Right hindlimb (tissue), 1 donor: ENCODE measurements around the gene NFYB.
"Not testable (repeated sequence)": the region's sequence is repeated elsewhere in the genome, so short reads cannot be mapped to it uniquely, and the experiment has no call there.

Experiments
- DNase-seq: peaks from one replicate; pipeline ENCODE4 v3.0.0-alpha.2; 2018

Gene NFYB

DNA sequence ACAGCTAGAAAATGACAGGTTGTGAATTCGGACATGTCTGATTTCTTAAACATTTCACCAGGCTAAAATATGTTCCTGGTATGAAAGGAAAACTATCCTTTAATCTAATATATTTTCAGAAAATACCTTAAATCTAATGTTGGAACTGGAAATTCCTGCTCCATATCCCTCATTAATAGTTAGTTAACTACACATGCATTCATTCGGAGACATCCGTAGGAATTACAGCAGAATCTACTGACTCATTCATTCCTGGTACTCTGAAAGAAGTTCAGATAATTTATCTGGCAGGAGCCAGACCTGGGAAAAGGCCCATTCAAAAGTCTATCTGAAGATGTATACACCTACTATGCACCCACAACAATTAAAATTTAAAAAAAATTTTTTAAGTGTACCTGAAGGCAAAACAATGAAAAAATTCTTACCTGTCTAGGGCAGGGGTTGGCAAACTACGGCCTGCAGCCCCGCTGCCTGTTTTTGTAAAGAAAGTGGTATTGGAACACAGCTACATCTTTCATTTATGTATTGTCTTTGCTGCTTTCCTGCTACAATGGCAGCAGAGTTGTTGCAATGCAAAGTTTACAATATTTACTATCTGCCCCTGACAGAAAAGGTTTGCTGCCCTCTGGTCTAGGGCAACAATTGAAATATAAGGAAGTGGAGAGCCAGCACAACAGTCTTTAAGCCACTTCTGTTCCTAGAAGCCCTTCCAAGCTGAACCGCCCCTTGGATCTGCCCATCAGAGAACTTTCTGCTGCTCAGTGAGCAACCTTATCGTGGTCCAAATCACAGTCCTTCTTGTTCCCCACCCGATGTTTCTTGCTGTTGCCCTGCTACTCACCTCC lies 17.9 kb upstream of the NFYB start:
- DNase-seq = no peak

DNA sequence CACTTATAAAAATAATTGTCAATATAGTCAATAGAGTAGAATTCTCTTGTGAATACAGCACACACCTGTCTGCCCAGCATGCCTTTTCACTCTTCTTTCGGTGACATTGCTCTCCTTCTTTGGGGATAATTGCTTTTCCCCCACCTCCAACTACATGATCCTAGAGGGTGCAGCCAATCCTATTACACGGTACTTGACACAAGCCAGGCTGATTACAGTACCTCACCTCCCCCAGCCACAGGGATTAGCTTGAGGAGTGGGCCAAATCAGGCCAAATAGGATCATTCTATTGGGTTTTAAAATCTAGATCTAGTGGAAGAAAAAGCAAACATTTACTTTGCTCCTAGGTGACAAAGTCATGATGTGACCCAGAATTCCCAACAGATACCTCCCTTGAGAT lies 16.8 kb upstream of the NFYB start:
- DNase-seq = no peak

DNA sequence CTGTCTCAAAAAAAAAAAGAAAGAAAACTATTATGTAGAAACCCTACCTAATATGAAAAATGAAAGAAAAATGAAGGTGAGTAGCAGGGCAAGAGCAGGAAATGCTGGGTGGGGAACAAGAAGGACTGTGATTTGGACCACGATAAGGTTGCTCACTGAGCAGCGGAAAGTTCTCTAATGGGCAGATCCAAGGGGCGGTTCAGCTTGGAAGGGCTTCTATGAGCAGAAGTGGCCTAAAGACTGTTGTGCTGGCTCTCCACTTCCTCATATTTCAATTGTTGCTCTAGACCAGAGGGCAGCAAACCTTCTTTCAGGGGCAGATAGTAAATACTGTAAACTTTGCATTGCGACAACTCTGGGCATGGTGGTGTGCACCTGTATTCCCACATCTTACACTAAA lies 16.3 kb upstream of the NFYB start:
- no peak for DNase-seq

DNA sequence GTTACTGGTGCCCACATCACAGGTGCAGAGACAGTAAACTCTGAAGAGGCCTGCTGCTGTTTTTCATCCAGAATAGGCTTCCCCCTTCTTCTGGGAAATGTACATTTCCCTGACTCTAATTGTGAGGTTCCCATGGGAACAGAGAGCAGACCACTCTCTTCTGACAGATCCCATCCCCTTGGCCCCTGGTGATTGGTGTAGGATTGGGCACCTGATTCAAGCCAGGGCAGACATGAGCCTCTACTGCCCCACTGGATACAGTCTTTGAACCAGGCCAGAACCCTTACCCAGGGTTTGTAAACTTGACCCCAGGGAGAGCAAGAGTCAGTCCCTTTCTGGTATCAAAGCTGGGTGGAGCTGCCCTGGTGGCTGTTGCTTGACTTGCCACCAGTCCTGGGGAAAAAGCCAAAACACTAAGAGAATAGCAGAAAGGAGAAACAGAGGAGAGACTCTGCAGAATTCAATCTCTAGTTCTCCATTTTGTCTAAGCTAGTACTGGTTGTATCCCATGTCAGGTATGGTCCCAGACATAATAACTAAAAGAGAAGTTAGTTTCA lies 14.8 kb upstream of the NFYB start:
- DNase-seq = no peak

DNA sequence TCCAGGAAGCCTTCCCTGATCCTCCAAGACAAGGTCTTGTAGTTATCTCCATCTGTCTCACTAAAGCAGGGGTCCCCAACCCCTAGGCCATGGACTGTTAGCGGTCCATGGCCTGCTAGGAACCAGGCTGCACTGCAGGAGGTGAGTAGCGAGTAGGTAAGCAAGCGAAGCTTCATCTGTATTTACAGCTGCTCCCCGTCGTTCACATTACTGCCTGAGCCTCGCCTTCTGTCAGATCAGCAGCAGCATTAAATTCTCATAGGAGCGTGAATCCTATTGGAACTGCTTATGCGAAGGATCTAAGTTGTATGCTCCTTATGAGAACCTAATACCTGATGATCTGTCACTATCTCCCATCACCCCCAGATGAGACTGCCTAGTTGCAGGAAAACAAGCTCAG lies 12.4 kb upstream of the NFYB start:
- no peak for DNase-seq

DNA sequence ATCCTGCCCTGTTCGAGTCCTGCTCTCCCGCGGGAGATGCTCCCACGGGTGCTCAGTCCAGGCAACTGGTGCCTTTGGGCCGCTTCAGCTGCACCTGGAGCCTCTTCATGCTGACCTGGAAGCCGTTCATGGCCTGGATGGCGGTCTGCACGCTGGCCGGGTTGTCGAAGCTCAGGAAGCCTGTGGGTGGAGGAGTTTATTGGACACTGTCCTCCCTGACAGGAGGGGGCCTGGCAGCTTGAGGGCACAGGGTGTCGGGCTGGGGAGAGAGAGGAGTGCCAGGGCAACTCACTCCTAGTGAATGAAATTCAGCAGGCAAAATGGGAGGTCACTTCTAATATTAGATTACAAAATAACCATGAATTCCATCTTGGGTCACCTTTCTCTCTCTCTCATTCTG lies 9.3 kb upstream of the NFYB start:
- no peak for DNase-seq

DNA sequence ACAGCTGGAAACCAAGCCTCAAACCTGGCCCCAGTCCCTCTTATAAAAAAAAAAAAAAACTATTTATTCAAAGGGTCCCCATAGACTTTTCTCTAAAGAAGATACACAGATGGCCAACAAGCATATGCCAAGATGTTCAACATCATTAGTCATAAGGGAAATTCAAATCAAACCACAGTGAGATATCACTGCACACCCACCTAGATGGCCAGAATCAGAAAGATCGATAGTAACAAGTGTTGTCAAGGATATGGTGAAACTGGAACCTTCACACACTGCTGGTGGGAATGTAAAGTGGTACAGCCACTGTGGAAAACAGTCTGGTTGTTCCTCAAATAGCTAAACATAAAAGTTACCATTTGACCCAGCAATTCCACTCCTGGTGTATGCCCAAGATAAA lies 5.9 kb upstream of the NFYB start:
- no peak for DNase-seq

DNA sequence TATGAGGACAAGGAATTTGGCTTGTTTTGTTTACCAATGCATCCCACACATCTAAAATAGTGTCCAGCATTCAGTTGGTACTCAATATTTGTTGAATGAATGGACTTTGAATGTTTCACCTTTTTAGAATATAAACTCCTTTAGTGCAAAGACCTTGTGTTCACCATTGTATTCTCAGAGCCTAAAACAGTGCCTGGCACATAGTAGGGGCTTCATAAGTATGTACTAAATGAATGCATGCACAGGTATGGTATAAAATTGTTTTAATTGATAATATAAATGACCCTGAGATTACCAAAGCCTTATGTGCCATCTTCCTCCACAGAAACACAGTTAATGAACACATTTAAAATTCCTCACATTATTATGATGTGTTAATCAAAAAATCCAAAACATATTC lies 5.0 kb upstream of the NFYB start:
- no peak for DNase-seq

DNA sequence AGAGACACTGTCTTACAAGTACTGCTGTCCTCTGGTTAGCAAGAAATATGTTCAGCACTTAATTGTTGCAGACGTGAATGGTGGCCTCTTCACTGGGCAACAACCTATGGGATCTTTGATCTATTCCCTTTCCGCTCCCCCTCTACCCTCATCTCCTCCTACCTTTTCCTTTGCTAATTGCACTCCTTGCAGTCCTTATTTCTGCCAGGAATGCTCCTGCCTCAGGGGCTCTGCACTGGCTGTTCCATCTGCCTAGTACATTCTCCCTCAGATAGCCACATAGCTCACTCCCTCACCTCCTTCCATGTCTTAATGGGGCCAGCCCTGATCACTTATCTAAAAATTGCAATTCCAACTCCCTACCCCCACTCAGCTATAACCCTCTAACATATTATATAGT lies 4.5 kb upstream of the NFYB start:
- no peak for DNase-seq

DNA sequence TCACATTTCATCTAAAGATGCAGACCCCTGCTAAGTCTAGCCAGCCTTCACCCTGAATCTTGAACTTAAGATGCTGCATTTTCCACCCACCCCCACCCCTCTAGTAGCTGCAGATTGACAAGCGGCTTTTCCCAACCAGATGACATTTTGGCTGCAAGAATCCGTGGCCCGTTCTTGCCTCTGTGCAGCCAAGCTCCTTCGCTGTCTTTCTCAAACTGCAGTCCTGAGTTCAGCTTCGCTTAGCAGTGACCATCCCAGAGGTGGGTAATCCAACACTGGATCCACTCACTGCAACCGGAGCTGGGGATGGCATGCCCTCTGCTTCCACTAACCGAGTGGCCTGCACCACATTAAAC lies 765 bp upstream of the NFYB start:
- DNase-seq = peak; percentile 44

DNA sequence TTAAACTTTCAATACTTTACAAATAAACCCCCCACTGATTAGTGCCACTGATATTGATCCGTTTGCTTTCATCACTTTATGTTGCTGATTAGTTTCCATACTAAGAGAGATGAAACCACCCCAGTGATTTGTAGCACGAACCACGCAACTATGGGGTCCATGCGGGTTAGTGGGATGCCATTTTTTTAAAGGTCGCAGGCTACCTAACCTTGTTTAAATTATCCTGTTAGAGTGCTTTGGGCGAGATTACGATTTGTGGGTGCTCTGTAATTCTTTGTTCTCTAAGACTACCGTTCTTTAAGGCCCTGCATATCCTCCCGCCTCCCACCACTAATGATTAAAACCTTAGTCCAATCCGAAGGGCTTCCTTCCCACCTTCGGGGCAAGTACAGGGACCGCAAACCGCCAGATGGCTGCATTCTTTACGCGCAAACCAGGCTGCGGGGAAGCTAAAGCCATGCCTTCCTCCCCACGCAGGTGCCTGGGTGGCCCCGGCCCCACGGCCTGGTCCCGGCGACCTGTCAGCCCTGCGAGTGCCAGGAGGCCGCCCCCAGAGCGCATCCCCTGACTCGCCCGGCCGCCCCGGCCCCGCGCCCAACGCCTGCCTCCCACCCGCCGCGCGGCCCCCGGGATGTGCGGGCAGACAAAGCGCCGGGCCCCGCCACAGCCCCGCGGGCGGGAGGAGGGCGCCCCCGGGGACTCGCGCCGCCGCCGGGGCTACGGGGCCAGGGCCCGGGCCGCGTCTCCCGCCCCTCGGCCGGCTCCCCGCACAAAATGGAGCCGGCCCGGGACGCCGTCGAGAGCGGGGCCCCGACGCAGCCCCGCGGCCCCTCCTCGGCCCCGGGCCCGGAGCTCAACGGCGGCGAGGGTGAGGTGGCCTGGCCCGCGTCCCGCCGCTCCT lies 759 bp downstream of the NFYB start:
- DNase-seq = peak; percentile 66

DNA sequence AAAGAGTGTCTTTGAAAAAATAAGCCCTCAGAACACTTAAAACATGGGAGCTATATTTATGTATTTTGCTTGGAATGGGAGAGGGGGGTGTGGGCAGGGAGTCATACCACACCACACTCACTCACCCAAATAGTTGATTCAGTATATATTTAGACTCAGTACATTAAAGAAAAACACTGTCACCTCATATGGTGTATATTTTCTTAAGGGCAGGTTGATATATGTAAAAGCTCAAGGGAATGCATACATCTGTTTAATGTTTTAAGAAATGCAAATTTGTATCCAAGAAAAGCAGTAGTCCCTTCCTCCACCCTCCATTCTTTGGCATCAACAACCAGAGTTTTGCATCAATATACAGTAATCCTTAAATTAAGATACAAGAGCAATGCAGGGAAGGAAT lies 1.4 kb downstream of the NFYB start:
- no peak for DNase-seq

DNA sequence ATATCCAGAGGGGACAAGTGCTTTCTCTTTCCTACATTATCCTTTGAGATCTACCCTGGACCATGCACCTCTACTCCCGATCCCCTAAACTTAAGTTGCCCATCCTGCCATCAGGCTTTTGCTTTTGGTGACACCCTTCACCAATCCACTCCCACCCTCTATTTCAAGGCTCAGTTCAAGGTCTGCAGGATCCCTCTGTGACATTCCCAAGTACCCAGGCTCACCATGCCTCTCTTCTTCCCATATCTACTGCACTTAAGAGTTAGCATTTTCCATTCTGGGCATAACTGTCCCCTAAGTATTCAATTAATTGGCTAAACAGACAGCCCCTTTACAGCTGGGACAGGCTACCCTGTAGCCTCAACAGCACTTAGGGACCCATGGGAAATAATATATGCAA lies 3.1 kb downstream of the NFYB start:
- DNase-seq = no peak

DNA sequence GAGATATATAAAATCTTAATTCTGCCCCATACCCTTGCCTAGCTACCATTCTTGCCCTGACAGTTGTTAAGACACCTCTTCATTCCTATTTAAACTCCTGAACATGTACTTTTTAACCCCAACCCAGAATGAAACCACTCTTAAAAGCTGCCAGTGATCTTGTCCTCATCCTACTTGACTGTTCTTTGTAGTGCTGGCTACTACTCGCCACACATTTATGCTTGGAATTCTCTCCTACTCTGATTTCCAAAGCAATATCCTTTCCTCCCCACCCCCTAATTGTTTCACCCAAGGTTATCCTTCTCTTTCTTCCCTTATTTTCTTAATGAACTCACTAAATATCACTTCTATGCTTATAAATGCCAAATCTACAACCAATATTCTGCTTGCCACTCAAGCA lies 4.1 kb downstream of the NFYB start:
- DNase-seq = no peak

DNA sequence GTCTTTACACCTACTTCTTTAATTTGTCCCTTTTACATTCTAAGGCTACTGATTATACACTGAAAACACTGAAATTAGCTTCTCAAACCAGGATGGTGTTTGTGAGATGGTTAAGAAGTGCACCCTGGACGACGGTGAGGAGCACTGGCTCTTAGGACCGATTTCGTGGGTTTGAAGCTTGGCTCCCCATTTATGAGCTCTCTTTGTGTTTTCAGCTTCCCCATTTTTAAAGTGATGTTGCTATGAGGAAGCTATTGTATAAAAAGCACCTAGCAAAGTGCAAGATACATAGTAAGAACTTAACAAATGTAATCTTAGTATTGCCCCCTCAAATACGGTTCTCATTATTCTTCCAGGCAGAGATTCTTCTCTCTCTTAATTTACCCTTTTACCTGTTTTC lies 4.7 kb downstream of the NFYB start:
- DNase-seq = no peak

DNA sequence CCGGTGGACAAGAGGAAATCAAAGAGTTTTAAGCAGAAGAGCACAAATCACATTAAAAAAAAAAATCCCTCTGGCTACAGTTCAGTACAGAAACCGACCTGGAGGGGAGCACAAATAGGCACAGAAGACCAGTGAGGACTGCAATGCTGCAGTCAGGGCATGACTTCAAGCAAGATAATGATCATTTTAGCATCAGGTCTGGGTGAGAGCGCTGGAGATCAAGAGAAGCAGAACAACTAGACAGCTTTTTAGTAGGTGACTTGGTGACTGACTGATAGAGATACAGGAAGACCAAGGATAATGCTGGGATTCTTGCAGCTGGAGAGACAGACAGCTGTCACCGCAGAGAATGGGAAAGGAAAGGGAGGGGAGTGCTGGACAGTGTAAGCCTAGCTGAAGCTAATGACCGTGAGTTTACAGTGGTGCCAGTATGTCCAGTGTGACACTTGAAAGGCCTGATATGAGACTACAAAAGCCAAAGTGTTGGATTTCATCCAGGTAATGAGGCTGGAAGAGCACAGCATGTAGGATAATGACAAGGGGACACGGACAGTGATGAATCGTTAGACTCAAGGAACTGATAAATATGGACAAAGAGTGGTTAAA lies 5.6 kb downstream of the NFYB start:
- DNase-seq = no peak

DNA sequence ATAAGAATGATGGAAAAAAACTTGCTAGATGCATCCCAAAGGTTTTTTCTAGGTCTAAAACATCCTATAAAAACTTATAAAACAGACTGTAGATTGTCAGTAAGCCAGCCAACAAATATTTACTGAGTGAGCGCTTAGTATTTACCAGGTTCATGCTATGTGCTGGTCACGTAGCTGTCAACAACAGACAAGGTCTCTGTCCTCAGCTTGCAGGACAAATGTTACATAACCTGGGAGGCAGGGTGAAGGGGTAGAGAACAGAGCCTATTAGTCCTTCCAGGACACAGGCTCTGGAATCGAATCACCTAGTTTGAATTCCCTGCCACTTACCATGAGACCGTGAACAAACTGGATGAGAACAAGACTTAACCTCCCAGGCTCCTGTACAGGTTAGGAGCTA lies 6.4 kb downstream of the NFYB start:
- DNase-seq = no peak

DNA sequence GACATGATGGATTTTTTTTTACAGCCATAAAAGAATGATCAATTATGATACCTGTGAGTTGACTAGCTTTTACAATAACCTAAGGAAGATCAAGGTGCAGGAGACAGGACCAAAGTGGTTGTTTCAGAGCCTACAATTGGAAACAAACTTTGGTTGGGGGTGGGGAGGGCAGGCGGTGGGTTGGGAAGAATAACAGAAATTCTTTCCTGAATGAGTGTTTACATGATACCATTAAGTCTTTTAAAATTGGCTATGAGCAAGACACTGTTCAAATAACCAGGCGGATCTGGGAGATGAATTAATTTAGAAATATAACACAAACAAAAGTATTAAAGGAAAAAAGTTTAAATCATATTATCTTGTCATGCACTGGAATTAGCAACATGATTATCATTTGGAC lies 7.2 kb downstream of the NFYB start:
- DNase-seq = no peak

DNA sequence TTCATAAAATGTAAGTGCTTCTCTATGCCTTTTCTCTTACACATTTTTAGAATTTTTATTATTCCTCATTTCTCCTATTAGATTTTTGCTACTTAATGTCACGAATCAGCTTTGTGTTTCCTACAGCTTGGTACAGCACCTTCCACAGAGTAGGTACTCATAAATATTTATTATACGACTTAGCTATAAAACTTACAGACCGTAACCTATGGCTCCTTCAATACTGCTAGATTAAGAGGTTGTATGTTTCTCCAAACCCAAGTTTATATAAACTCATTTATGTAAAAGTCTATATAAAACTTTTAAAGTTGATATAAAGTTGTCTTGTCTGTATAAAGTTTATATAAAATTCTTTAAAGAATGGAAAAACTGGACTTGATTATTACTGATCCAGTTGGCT lies 11.5 kb downstream of the NFYB start:
- no peak for DNase-seq

DNA sequence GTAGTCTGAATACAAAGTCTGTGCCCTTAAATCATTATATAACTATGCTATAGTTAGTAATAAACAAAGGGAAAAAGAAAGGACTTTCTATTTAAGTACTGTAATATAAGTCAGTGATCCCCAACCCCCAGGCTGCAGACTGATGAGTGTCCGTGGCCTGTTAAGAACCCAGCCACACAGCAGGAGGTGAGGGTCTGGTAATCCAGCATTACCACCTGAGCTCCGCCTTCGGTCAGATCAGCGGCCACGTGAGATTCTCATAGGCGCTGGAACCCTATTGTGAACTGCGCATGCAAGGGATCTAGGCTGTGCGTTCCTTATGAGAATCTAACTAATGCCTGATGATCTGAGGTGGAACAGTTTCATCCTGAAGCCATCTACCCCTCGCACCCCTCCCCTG lies 15.7 kb downstream of the NFYB start:
- DNase-seq = no peak

DNA sequence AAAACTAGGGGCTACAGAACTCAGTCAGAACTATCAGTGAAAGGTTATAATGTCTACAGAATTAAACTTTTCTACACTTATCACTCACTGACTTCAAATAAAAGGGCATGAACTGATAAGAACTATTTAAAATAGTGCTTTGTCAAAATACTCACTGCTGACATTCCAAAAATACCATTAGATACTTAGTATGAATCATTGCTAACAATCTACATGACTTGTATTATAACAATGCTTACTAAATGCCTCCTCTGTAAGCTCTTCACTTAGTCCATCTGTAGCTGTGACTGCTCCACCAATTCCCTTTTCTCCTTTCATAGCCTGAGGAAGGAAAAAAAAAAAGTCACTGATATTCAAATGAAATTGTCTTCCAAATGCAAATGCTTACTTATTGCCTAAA lies 17.0 kb downstream of the NFYB start:
- DNase-seq = no peak

DNA sequence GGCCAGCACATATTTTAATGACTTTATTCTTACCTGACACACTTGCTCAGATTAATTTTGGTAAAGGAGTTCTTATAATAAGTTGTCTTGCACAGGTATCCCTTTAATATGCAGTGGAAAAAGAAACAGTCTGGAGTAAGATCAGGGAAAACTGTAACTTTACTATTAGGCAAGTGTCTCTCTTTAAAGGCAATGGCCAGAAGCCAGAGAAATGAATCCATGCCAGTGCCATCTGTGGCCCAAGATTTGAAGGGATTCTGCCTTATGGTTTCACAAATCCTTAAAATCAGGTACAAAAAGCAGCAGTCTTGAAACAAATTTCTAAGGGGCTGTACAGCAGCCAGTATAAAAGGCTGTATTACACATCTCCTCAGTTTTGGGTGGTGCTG lies 22.4 kb downstream of the NFYB start:
- no peak for DNase-seq

DNA sequence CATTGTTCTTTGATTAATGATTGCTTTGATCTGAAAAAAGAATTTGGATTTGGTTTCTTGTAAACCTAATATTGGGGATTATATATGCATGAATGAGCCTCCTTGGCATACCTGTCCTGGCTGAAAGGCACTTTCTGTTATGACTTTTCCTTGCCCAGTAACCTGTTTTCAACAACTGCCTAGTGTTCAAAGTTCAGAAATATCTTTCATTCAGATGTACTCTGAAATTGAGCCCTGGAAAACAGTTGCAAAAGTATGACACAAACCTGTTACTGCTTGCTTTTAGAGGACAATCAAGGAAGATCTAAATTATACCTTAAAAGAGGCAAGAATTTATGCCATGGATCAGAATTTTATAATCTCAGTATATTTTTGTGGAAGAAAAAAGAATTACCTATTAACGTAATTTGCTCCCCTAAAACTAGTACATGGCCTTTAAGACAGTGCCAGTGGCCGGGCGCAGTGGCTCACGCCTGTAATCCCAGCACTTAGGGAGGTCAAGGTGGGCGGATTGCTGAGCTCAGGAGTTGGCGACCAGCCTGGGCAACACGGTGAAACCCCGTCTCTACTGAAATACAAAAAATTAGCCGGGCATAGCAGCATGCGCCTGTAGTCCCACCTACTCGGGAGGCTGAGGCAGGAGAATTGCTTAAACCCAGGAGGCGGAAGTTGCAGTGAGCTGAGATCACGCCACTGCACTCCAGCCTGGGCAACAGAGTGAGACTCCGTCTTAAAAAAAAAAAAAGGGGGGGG lies 23.0 kb downstream of the NFYB start:
- not testable (repeated sequence) for DNase-seq
